HG02798 (cell line): ENCODE data around the gene DCAKD.

Experiments used
- ATAC-seq: cut with Tn5 transposase; IDR thresholded peaks from one replicate; pipeline ENCODE4 v1.9.1; 2021; ENCODE audit warnings: mild to moderate bottlenecking; ENCODE audit not compliant: unreplicated experiment, poor library complexity

DCAKD gene

GRCh38 chr17:45051060-45051719 is at the start of gene DCAKD:
DCAKD (minus strand) TSS chr17:45051632; CDS start chr17:45034885, 16,747 bp downstream.
- peak; percentile 98 for ATAC-seq

GRCh38 chr17:45098869-45099616 is 47.6 kb upstream of the DCAKD start:
- ATAC-seq: no peak

- no peak for ATAC-seq
These were observed 46.8 kb upstream of the DCAKD start for GRCh38 chr17:45098081-45098868.

- ATAC-seq: no peak
These were observed 45.5 kb upstream of the DCAKD start for GRCh38 chr17:45096926-45097325.

GRCh38 chr17:45096141-45096540 is 44.7 kb upstream of the DCAKD start:
- ATAC-seq: no peak

- ATAC-seq: no peak
These were observed 42.1 kb upstream of the DCAKD start for GRCh38 chr17:45093444-45094110.

- no peak for ATAC-seq
These were observed 41.5 kb upstream of the DCAKD start for GRCh38 chr17:45092911-45093430.

- no peak for ATAC-seq
These were observed 40.5 kb upstream of the DCAKD start for GRCh38 chr17:45091778-45092425.

- ATAC-seq: no peak
These were observed 39.3 kb upstream of the DCAKD start for GRCh38 chr17:45090711-45091110.

GRCh38 chr17:45088741-45089140 is 37.3 kb upstream of the DCAKD start:
- ATAC-seq: no peak

- no peak for ATAC-seq
These were observed 36.5 kb upstream of the DCAKD start for GRCh38 chr17:45087978-45088377.

- no peak for ATAC-seq
These were observed 36.1 kb upstream of the DCAKD start for GRCh38 chr17:45087504-45087975.

GRCh38 chr17:45086865-45087503 is 35.6 kb upstream of the DCAKD start:
- ATAC-seq: no peak

GRCh38 chr17:45086391-45086790 is 35.0 kb upstream of the DCAKD start:
- no peak for ATAC-seq

- no peak for ATAC-seq
These were observed 29.7 kb upstream of the DCAKD start for GRCh38 chr17:45081047-45081703.

- no peak for ATAC-seq
These were observed 26.2 kb upstream of the DCAKD start for GRCh38 chr17:45077643-45078042.

- no peak for ATAC-seq
These were observed 22.1 kb upstream of the DCAKD start for GRCh38 chr17:45073414-45074070.

GRCh38 chr17:45070809-45071208 is 19.4 kb upstream of the DCAKD start:
- ATAC-seq: no peak
